NCI-H2107 treated with DMSO at 0.1 percent for 48 hours (cell line): ENCODE measurements around the gene MCM3AP.

Experiments used
- DNase-seq: peaks from one replicate; lab custom pipeline; 2025; ENCODE audit not compliant: unreplicated experiment; lab: John Stamatoyannopoulos, UW

The MCM3AP gene

GRCh38 chr21:46189213-46189958 lies 96.0 kb downstream of the MCM3AP start:
- DNase-seq: no peak

- DNase-seq: peak; percentile 44
These were observed 96.9 kb downstream of the MCM3AP start for GRCh38 chr21:46188226-46189212.

GRCh38 chr21:46187814-46188213 lies 97.6 kb downstream of the MCM3AP start:
- no peak for DNase-seq

GRCh38 chr21:46187261-46187660 lies 98.2 kb downstream of the MCM3AP start:
- no peak for DNase-seq

GRCh38 chr21:46185716-46186115 lies 99.7 kb downstream of the MCM3AP start:
- DNase-seq: no peak
